ENCODE data around the gene SOX13. TPM values are rescaled to one million over a fixed set of nuclear protein-coding genes. Genes with fewer than 3 reads are reported as not detected.

Gene SOX13
- total and polyA plus RNA-seq, 9 donors = 12.0 to 43.0 (median 21.8) TPM

DNA sequence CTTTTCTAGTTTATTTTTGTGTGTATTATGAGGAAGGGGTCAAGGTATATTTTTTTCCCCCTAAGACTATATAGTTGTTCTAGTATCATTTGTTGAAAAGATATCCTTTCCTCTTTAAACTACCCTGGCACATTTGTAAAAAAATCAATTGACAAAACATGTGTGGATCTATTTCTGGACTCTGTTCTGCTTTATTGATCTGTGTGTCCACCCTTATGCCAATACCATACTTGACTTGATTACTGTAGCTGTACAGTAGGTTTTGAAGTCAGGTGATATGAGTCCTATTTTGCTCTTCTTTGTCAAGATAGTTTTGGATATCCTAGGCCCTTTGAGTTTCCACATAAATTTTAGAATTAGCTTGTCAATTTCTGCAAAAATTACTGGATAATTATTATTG is 21.2 kb upstream of the SOX13 start:
- H3K4me1 ChIP-seq (ENCODE audit: insufficient read depth) = no peaks in the 10 kb centered on the region
- H3K4me3 ChIP-seq = no peak overlapping the region
- H3K27me3 ChIP-seq = no peaks in the 10 kb centered on the region
- no peak for DNase-seq
- H3K27ac ChIP-seq = no peak overlapping the region
- no peaks in the 10 kb centered on the region for H3K9me3 ChIP-seq
- no peaks in the 10 kb centered on the region for H3K36me3 ChIP-seq
- intact Hi-C loops (cut with DNase I) = no loop called here
- no peak for TF ChIP-seq POLR2A (IDR thresholded peaks at IDR 0.05)
- no peak for TF ChIP-seq EP300 (IDR thresholded peaks at IDR 0.05)
- TF ChIP-seq CTCF (IDR thresholded peaks at IDR 0.05) = no peak

GRCh38 chr1:204053893-204054292 is 19.0 kb upstream of the SOX13 start:
- no peak overlapping the region for H3K27ac ChIP-seq
- no peaks in the 10 kb centered on the region for H3K9me3 ChIP-seq
- 65 to 82% (median 81%) methylated on average over 2 of the region's 2 CpGs for WGBS, 3 donors
- H3K36me3 ChIP-seq = no peaks in the 10 kb centered on the region
- no peak for DNase-seq
- TF ChIP-seq POLR2A (IDR thresholded peaks at IDR 0.05) = no peak
- no peaks in the 10 kb centered on the region for H3K27me3 ChIP-seq
- H3K4me3 ChIP-seq = no peak overlapping the region
- intact Hi-C loops (cut with DNase I) = no loop called here
- H3K4me1 ChIP-seq (ENCODE audit: insufficient read depth) = no peaks in the 10 kb centered on the region

DNA sequence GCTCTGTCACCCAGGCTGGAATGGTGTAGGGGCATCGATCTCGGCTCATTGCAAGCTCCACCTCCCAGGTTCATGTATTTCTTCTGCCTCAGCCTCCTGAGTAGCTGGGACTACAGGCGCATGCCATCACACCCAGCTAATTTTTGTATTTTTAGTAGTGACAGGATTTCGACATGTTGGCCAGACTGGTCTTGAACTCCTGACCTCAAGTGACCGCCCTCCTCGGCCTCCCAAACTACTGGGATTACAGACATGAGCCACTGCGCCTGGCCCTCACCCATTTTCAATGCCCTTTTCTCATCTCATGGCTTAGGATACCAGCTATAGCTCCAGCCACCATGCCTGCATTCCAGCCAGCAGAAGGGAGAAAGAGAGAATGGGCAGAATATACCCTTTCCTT is 12.9 kb upstream of the SOX13 start:
- no peak overlapping the region for H3K27ac ChIP-seq
- intact Hi-C loops (cut with DNase I) = no loop called here
- WGBS, 3 donors = 90 to 92% (median 91%) methylated on average over 7 of the region's 7 CpGs
- H3K9me3 ChIP-seq = no peaks in the 10 kb centered on the region
- no peaks in the 10 kb centered on the region for H3K36me3 ChIP-seq
- H3K4me1 ChIP-seq (ENCODE audit: insufficient read depth) = no peaks in the 10 kb centered on the region
- DNase-seq = no peak
- no peak overlapping the region for H3K4me3 ChIP-seq
- TF ChIP-seq CTCF (IDR thresholded peaks at IDR 0.05) = no peak
- no peak for TF ChIP-seq POLR2A (IDR thresholded peaks at IDR 0.05)
- no peak for TF ChIP-seq EP300 (IDR thresholded peaks at IDR 0.05)
- no peaks in the 10 kb centered on the region for H3K27me3 ChIP-seq

- Histone ChIP-seq H3K4me3 (no peak overlapping the region), H3K27ac (no peak overlapping the region), H3K9me3 (no peaks in the 10 kb centered on the region), H3K27me3 (no peaks in the 10 kb centered on the region), H3K36me3 (no peaks in the 10 kb centered on the region), H3K4me1 (ENCODE audit: insufficient read depth) (no peaks in the 10 kb centered on the region)
- TF ChIP-seq POLR2A (IDR thresholded peaks at IDR 0.05) (no peak), CTCF (IDR thresholded peaks at IDR 0.05) (no peak), EP300 (IDR thresholded peaks at IDR 0.05) (no peak)
- intact Hi-C loops (cut with DNase I) = no loop called here
- DNase-seq = no peak
- WGBS, 3 donors = 30 to 44% (median 40%) methylated on average over 2 of the region's 2 CpGs
Measured at GRCh38 chr1:204062106-204062505, 10.8 kb upstream of the SOX13 start.

DNA sequence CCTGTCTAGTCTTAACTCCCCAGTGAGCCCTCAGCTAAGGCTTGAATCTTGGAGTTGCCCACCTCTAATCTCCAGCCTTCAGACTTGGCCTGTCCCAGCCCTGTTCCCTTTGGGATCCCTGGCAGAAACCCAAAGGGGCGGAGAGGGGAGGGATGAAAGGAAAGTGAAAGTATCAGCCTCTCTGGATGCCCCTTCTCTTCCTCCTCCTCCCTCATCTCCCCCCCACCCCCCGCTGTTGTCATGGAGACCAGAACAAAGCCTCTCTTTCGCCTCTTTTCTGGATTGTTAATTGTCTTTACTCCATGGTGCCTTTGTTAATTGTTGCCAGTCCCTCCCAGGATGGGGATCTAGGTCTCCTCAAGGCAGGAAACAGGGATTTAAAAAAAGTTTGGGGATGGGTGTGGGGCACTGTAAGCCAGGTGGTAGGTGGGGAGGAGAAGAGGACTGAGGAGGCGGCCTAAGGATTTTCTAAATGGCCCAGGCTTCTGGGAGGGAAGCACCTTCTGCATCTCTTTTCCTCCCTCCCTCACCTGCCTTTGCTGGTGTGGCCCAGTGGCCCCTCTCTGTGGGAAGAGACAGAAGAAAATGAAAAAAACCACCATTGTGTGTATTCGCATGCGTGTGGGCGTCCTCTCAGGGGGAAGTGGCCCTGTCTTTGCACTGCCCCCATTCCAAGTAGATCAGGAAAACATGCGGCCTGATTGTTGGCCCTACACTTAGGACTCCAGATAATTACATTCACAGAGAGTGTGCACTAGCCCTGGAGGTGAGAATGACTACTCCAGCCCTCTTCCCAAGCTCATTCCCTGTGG is 7.5 kb upstream of the SOX13 start:
- 52 to 57% (median 55%) methylated on average over 8 of the region's 8 CpGs for WGBS, 3 donors
- TF ChIP-seq CTCF (IDR thresholded peaks at IDR 0.05) = no peak
- TF ChIP-seq POLR2A (IDR thresholded peaks at IDR 0.05) = no peak
- TF ChIP-seq EP300 (IDR thresholded peaks at IDR 0.05) = no peak
- intact Hi-C loops (cut with DNase I) = no loop called here

More for the DNA sequence above, 7.5 kb upstream of the SOX13 start:
- Histone ChIP-seq H3K27ac (no peak overlapping the region), H3K9me3 (no peaks in the 10 kb centered on the region), H3K36me3 (no peaks in the 10 kb centered on the region), H3K27me3 (no peaks in the 10 kb centered on the region), H3K4me3 (no peak overlapping the region), H3K4me1 (ENCODE audit: insufficient read depth) (no peaks in the 10 kb centered on the region)
- peak; percentile 61 to 76 (median 66) for DNase-seq
